Endometrial microvascular endothelial cells (primary cell): ENCODE measurements around the gene CYTH4. TPM values are rescaled to one million over a fixed set of nuclear protein-coding genes. Genes with fewer than 3 reads are reported as not detected.

ENCODE experiments used
- in situ Hi-C: cut with HindIII; loops from 2 replicates; pipeline ENCODE4 v1.10.0; 2017; ENCODE audit warnings: low sequenced_read_pairs, low pct_unique_long_range_greater_than_20kb; ENCODE audit errors: inconsistent ontology term
- total RNA-seq: library from RNA; depleted of rRNA; stranded (reverse); fragments of >200 nt; gene quantifications from one replicate; pipeline ENCODE4 v1.2.3, GENCODE V29; 2015; ENCODE audit errors: inconsistent ontology term

CYTH4 gene
- total RNA-seq, 1 donor from 2014 or later, result 0.19 TPM

GRCh38 chr22:37354261-37354660 is 72.0 kb downstream of the CYTH4 start:
- in situ Hi-C loops, result no loop called here

- in situ Hi-C loops, result no loop called here
These were observed 72.4 kb downstream of the CYTH4 start for GRCh38 chr22:37354670-37355069.

GRCh38 chr22:37355174-37355573 is 72.9 kb downstream of the CYTH4 start:
- in situ Hi-C loops, result no loop called here

GRCh38 chr22:37356922-37357321 is 74.6 kb downstream of the CYTH4 start:
- in situ Hi-C loops, result no loop called here

- in situ Hi-C loops, result no loop called here
These were observed 75.3 kb downstream of the CYTH4 start for GRCh38 chr22:37357446-37358075.

GRCh38 chr22:37358386-37358785 is 76.1 kb downstream of the CYTH4 start:
- in situ Hi-C loops, result no loop called here

GRCh38 chr22:37358917-37359316 is 76.6 kb downstream of the CYTH4 start:
- in situ Hi-C loops, result no loop called here

GRCh38 chr22:37362621-37363020 is 80.3 kb downstream of the CYTH4 start:
- in situ Hi-C loops, result no loop called here

- in situ Hi-C loops, result no loop called here
These were observed 81.1 kb downstream of the CYTH4 start for GRCh38 chr22:37363261-37363992.

Other genes with a start within 250 kb of the CYTH4 start
- gene KCTD17, start 230.8 kb upstream of the CYTH4 start, total RNA-seq, result 50.5 TPM
- not detected for gene TMPRSS6, start 172.8 kb upstream of the CYTH4 start, total RNA-seq
- gene IL2RB, start 132.6 kb upstream of the CYTH4 start, total RNA-seq, result not detected
- 2.8 TPM for gene C1QTNF6, start 94.3 kb upstream of the CYTH4 start, total RNA-seq
- gene SSTR3, start 70.0 kb upstream of the CYTH4 start, total RNA-seq, result not detected
- gene RAC2, start 38.2 kb upstream of the CYTH4 start, total RNA-seq, result 398 TPM
- 4.3 TPM for gene ELFN2, start 145.0 kb downstream of the CYTH4 start, total RNA-seq
- 321 TPM for gene MFNG, start 203.9 kb downstream of the CYTH4 start, total RNA-seq
- gene CARD10, start 236.9 kb downstream of the CYTH4 start, total RNA-seq, result 69.6 TPM